K562 (cell line): Measurements from ENCODE around the gene FOXD2. TPM values are rescaled to one million over a fixed set of nuclear protein-coding genes. Genes with fewer than 3 reads are reported as not detected.

Experiments used
- BRCA1 ChIP-seq, 2 experiments: fragments of 450-650 bp in 1 of 2; sonication (generic) in 1 of 2; formaldehyde crosslinking in 1 of 2; IDR thresholded peaks; 2 replicates each; pipeline versions ENCODE4 v1.5.0 to v1.6.1; 2017 to 2020; ENCODE audit warnings: mild to moderate bottlenecking in 1 of 2, missing genetic modification reagents in 1 of 2
- CHD2 ChIP-seq: IDR thresholded peaks from 2 replicates; pipeline ENCODE4 v1.6.1; 2011; ENCODE audit warnings: low read depth, low read length
- ETS2 ChIP-seq: IDR thresholded peaks from 2 replicates; pipeline ENCODE4 v1.6.1; 2016; ENCODE audit warnings: borderline replicate concordance, missing genetic modification characterization, mild to moderate bottlenecking, moderate library complexity, missing compliant biosample characterization; ENCODE audit not compliant: poor library complexity, severe bottlenecking
- ILK ChIP-seq: fragments of 450-650 bp; IDR thresholded peaks from 2 replicates; pipeline ENCODE4 v1.6.1; 2016; ENCODE audit warnings: missing genetic modification characterization, low read depth, mild to moderate bottlenecking, missing compliant biosample characterization, moderate library complexity, borderline replicate concordance
- KDM1A ChIP-seq, 2 experiments: fragments of 450-650 bp; IDR thresholded peaks; 2 replicates each; pipeline ENCODE4 v1.6.1; 2016; ENCODE audit warnings: mild to moderate bottlenecking in 2 of 2
- MECOM ChIP-seq: fragments of 250-450 bp; sonication (Bioruptor Pico); IDR thresholded peaks from 2 replicates; pipeline ENCODE4 v1.8.0; 2022; ENCODE audit warnings: inconsistent platforms
- MTA1 ChIP-seq: fragments of 450-650 bp; IDR thresholded peaks from 2 replicates; pipeline ENCODE4 v1.6.1; 2017; ENCODE audit warnings: borderline replicate concordance
- MYBL2 ChIP-seq, 2 experiments: fragments of 450-650 bp in 1 of 2; sonication (generic) in 1 of 2; formaldehyde crosslinking in 1 of 2; IDR thresholded peaks; 2 replicates each; pipeline versions ENCODE4 v1.6.1 to v1.8.1; 2017 to 2022; ENCODE audit warnings: borderline replicate concordance in 1 of 2, inconsistent platforms in 1 of 2, low read depth in 1 of 2, mild to moderate bottlenecking in 1 of 2, missing genetic modification reagents in 1 of 2, moderate library complexity in 1 of 2
- PCBP1 ChIP-seq: fragments of 200-400 bp; formaldehyde crosslinking; IDR thresholded peaks from 2 replicates; pipeline ENCODE4 v1.6.1; 2018; ENCODE audit warnings: mild to moderate bottlenecking, low read depth, low read length; ENCODE audit not compliant: poor library complexity, severe bottlenecking
- SFPQ ChIP-seq: fragments of 200-400 bp; formaldehyde crosslinking; IDR thresholded peaks from 2 replicates; pipeline ENCODE4 v1.6.1; 2017; ENCODE audit warnings: mild to moderate bottlenecking, low read depth, low read length, moderate library complexity
- SIN3A ChIP-seq, 2 experiments: fragments of 150-350 bp in 1 of 2; IDR thresholded peaks; 2 replicates each; pipeline ENCODE4 v1.6.1; 2011 to 2016; ENCODE audit warnings: borderline replicate concordance in 2 of 2, low read depth in 2 of 2, low read length in 2 of 2, mild to moderate bottlenecking in 2 of 2, moderate library complexity in 2 of 2; ENCODE audit not compliant: control insufficient read depth in 1 of 2
- SMARCA5 ChIP-seq: fragments of 450-650 bp; IDR thresholded peaks from 2 replicates; pipeline ENCODE4 v1.6.1; 2016
- ZNF175 ChIP-seq: fragments of 200-800 bp; sonication (Bioruptor generic); IDR thresholded peaks from 2 replicates; pipeline ENCODE4 v1.6.1; 2016; ENCODE audit warnings: low read depth, mild to moderate bottlenecking, missing genetic modification characterization, missing compliant biosample characterization
- ZNF584 ChIP-seq: fragments of 200-800 bp; sonication (Bioruptor generic); IDR thresholded peaks from 2 replicates; pipeline ENCODE4 v1.6.1; 2016; ENCODE audit warnings: low read depth, mild to moderate bottlenecking, missing genetic modification characterization, missing compliant biosample characterization
- ZNF696 ChIP-seq: fragments of 250-450 bp; sonication (Bioruptor Pico); conservative IDR thresholded peaks from 2 replicates; pipeline ENCODE4 v1.4.0; 2020; ENCODE audit warnings: mild to moderate bottlenecking, moderate library complexity
- polyA plus RNA-seq, 8 experiments: library from polyadenylated mRNA; depleted of rRNA in 4 of 8; stranded (reverse) in 5 of 8; unstranded in 3 of 8; fragments of >200 nt; fragmentation: Nextera tagmentation in 2 of 8; fragmentation: Illumina TruSeq in 1 of 8; extraction: Ambion mirVana in 2 of 8; extraction: Trizol in 1 of 8; gene quantifications; 2 replicates each; pipeline versions ENCODE4 v1.2.1 to v1.2.3, GENCODE V29; 2011 to 2014; ENCODE audit warnings: inconsistent platforms in 1 of 8, missing spikeins in 1 of 8
- total RNA-seq, 7 experiments: library from RNA; depleted of rRNA in 6 of 7; stranded (reverse); fragments of >200 nt in 6 of 7; fragmentation: Illumina TruSeq in 2 of 7; extraction: Trizol in 2 of 7; gene quantifications; 2 replicates each; pipeline versions ENCODE4 v1.2.1 to v1.2.3, GENCODE V29; 2011 to 2021; ENCODE audit warnings: low replicate concordance in 1 of 7
- TF ChIP-seq, protein P1 (sequence below): fragments of 250-450 bp; sonication (Bioruptor Pico); IDR thresholded peaks from 2 replicates; pipeline ENCODE4 v1.5.1; 2021; ENCODE audit warnings: mild to moderate bottlenecking
- TF ChIP-seq, protein P2 (sequence below): fragments of 250-450 bp; sonication (Bioruptor Pico); IDR thresholded peaks from 2 replicates; pipeline ENCODE4 v1.5.0; 2020; ENCODE audit warnings: mild to moderate bottlenecking

Gene FOXD2
- total and polyA plus RNA-seq, 9 of the 15 experiments (the other 6 are each of a cell fraction or from before 2014, with no cell fraction given): 0.06 to 1.2 (median 0.22) TPM

GRCh38 chr1:47437447-47438164, at the start of gene FOXD2 (continued):
- TF ChIP-seq, protein P1, sequence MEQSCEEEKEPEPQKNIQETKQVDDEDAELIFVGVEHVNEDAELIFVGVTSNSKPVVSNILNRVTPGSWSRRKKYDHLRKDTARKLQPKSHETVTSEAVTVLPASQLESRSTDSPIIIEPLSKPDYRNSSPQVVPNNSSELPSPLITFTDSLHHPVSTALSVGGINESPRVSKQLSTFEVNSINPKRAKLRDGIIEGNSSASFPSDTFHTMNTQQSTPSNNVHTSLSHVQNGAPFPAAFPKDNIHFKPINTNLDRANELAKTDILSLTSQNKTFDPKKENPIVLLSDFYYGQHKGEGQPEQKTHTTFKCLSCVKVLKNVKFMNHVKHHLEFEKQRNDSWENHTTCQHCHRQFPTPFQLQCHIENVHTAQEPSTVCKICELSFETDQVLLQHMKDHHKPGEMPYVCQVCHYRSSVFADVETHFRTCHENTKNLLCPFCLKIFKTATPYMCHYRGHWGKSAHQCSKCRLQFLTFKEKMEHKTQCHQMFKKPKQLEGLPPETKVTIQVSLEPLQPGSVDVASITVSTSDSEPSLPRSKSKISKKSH: no peak
- TF ChIP-seq ILK (tag) (no peak), MTA1 (no peak), BRCA1 (IDR thresholded peaks at IDR 0.05) (no peak), BRCA1 (CRISPR knock-in tag; IDR thresholded peaks at IDR 0.05) (no peak), MECOM (CRISPR knock-in tag) (no peak), PCBP1 (peak; percentile 79), SIN3A (IDR thresholded peaks at IDR 0.05; ENCODE audit: borderline replicate concordance in 2 of 2, control insufficient read depth in 1 of 2, low read depth in 2 of 2, low read length in 2 of 2) (peak in 1 of 2 experiments; percentile 15; a peak in 1 of 4 replicates), MYBL2 (IDR thresholded peaks at IDR 0.05; ENCODE audit: low read depth) (no peak), MYBL2 (CRISPR knock-in tag; IDR thresholded peaks at IDR 0.05; ENCODE audit: borderline replicate concordance) (no peak), ZNF175 (no peak), SFPQ (no peak), ETS2 (tag) (peak; percentile 5), KDM1A (IDR thresholded peaks at IDR 0.05) (no peak), CHD2 (no peak), ZNF584 (no peak), SMARCA5 (no peak), ZNF696 (CRISPR knock-in tag) (no peak)
- TF ChIP-seq, protein P2, sequence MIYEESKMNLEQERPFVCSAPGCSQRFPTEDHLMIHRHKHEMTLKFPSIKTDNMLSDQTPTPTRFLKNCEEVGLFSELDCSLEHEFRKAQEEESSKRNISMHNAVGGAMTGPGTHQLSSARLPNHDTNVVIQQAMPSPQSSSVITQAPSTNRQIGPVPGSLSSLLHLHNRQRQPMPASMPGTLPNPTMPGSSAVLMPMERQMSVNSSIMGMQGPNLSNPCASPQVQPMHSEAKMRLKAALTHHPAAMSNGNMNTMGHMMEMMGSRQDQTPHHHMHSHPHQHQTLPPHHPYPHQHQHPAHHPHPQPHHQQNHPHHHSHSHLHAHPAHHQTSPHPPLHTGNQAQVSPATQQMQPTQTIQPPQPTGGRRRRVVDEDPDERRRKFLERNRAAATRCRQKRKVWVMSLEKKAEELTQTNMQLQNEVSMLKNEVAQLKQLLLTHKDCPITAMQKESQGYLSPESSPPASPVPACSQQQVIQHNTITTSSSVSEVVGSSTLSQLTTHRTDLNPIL (CRISPR knock-in tag): no peak
